Lower leg skin (tissue), 4 donors: ENCODE data around the gene BEST4. TPM values are rescaled to one million over a fixed set of nuclear protein-coding genes. Genes with fewer than 3 reads are reported as not detected.

Experiments
- DNase-seq, 2 donors: peaks; one replicate each; pipeline ENCODE4 v3.0.0-alpha.2; 2019; ENCODE audit warnings: low spot score in 2 of 2
- H3K4me3 ChIP-seq: fragments of 200-600 bp; sonication (generic); 2 replicates; pipeline ENCODE4 v1.5.1; 2017; ENCODE audit warnings: mild to moderate bottlenecking, low read depth; ENCODE audit not compliant: poor library complexity, severe bottlenecking
- CTCF ChIP-seq, 3 donors: fragments of 450-650 bp; IDR thresholded peaks; one replicate each; pipeline ENCODE4 v1.5.1; 2016; ENCODE audit warnings: antibody characterized with exemption in 3 of 3, mild to moderate bottlenecking in 3 of 3, moderate library complexity in 2 of 3
- POLR2A ChIP-seq, 2 donors: fragments of 450-650 bp; IDR thresholded peaks; one replicate each; pipeline ENCODE4 v1.6.1; 2016 to 2017; ENCODE audit warnings: antibody characterized with exemption in 2 of 2, mild to moderate bottlenecking in 1 of 2, moderate library complexity in 1 of 2
- WGBS, 2 donors: methylation state at CpG; one replicate each; pipeline ENCODE4 v1.1.5; 2018; 5-methylcytosine and 5-hydroxymethylcytosine counted together
- intact Hi-C: fragments of 100-400 bp; cut with DNase I; formaldehyde crosslinking; loops from one replicate; pipeline ENCODE4 v1.15.0; 2023; ENCODE audit warnings: low total_unique reads
- total RNA-seq, 4 donors: library from RNA; depleted of rRNA; stranded (reverse); fragments of >200 nt; gene quantifications; one replicate each; pipeline ENCODE4 v1.1.0, GENCODE V29; 2016

Gene BEST4
- total RNA-seq, 4 donors from 2014 or later = 0.23 TPM; not detected in 3

- H3K4me3 ChIP-seq = no peak overlapping the region
- WGBS, 2 donors = 0 to 2% methylated on average over 13 to 14 of the region's 16 CpGs
- TF ChIP-seq CTCF (IDR thresholded peaks at IDR 0.05) (no peak), POLR2A (IDR thresholded peaks at IDR 0.05) (no peak)
- DNase-seq = peak; percentile 98 to 100
- intact Hi-C loops = no loop called here
These were observed 19.5 kb upstream of the BEST4 start for GRCh38 chr1:44807364-44808062.

- DNase-seq = no peak
- WGBS, 2 donors = 25 to 42% methylated on average over 6 to 7 of the region's 7 CpGs
These were observed 18.9 kb upstream of the BEST4 start, which contains the start of gene DYNLT4 for GRCh38 chr1:44806704-44807363. DYNLT4 (minus strand) TSS chr1:44807351; CDS start chr1:44806668, 683 bp downstream.

GRCh38 chr1:44806025-44806703 lies 18.2 kb upstream of the BEST4 start:
- H3K4me3 ChIP-seq = no peak overlapping the region
- DNase-seq = peak in 1 of 2 donors; percentile 88

More at GRCh38 chr1:44806704-44807363, 18.9 kb upstream of the BEST4 start, which contains the start of gene DYNLT4:
- intact Hi-C loops = no loop called here
- no peak within 1 kb of the TSS for H3K4me3 ChIP-seq
- TF ChIP-seq CTCF (IDR thresholded peaks at IDR 0.05) (no peak), POLR2A (IDR thresholded peaks at IDR 0.05) (no peak)

GRCh38 chr1:44805311-44806024 lies 17.5 kb upstream of the BEST4 start:
- intact Hi-C loops = no loop called here
- H3K4me3 ChIP-seq = no peak overlapping the region
- WGBS, 2 donors = 90% methylated on average over 20 of the region's 20 CpGs
- TF ChIP-seq CTCF (IDR thresholded peaks at IDR 0.05) (no peak), POLR2A (IDR thresholded peaks at IDR 0.05) (no peak)
- DNase-seq = peak in 1 of 2 donors; percentile 86

More at GRCh38 chr1:44806025-44806703, 18.2 kb upstream of the BEST4 start:
- intact Hi-C loops = no loop called here
- WGBS, 2 donors = 89 to 91% methylated on average over 50 to 70 of the region's 70 CpGs
- TF ChIP-seq CTCF (IDR thresholded peaks at IDR 0.05) = no peak
- no peak for TF ChIP-seq POLR2A (IDR thresholded peaks at IDR 0.05)

- intact Hi-C loops = no loop called here
- TF ChIP-seq POLR2A (IDR thresholded peaks at IDR 0.05) (no peak), CTCF (IDR thresholded peaks at IDR 0.05) (no peak)
- peak in 1 of 2 donors; percentile 83 for DNase-seq
- WGBS, 2 donors = 74 to 77% methylated on average over 12 to 13 of the region's 13 CpGs
- H3K4me3 ChIP-seq = no peak overlapping the region
These were observed 15.5 kb upstream of the BEST4 start for GRCh38 chr1:44803312-44804095.
